ENCODE data around the gene FAM174B. TPM values are rescaled to one million over a fixed set of nuclear protein-coding genes. Genes with fewer than 3 reads are reported as not detected.

The FAM174B gene
- total RNA-seq, 1 donor from 2014 or later: 57.7 TPM

- peak; percentile 45 to 58 for ATAC-seq
- Histone ChIP-seq H3K4me1 (peaks cover 31% of the 10 kb centered on the region), H3K4me3 (no peak overlapping the region), H3K9me3 (no peaks in the 10 kb centered on the region), H3K36me3 (no peaks in the 10 kb centered on the region), H3K27ac (no peak overlapping the region), H3K27me3 (ENCODE audit: low read depth) (no peaks in the 10 kb centered on the region)
- intact Hi-C loops (cut with DNase I): no loop called here
- DNase-seq: no peak
- TF ChIP-seq CTCF (IDR thresholded peaks at IDR 0.05): no peak
Observed at GRCh38 chr15:92665100-92665555, 9.6 kb upstream of the FAM174B start.

- Histone ChIP-seq H3K4me1 (peaks cover 31% of the 10 kb centered on the region), H3K9me3 (no peaks in the 10 kb centered on the region), H3K27ac (no peak overlapping the region), H3K4me3 (no peak overlapping the region), H3K27me3 (ENCODE audit: low read depth) (no peaks in the 10 kb centered on the region), H3K36me3 (no peaks in the 10 kb centered on the region)
- DNase-seq: no peak
- ATAC-seq: no peak
- intact Hi-C loops (cut with DNase I): no loop called here
- TF ChIP-seq CTCF (IDR thresholded peaks at IDR 0.05): no peak
Observed at GRCh38 chr15:92664178-92664900, 8.8 kb upstream of the FAM174B start.

GRCh38 chr15:92663250-92663951 is 7.8 kb upstream of the FAM174B start:
- no peak for TF ChIP-seq CTCF (IDR thresholded peaks at IDR 0.05)
- Histone ChIP-seq H3K4me3 (no peak overlapping the region), H3K36me3 (no peaks in the 10 kb centered on the region), H3K4me1 (peaks cover 31% of the 10 kb centered on the region), H3K9me3 (no peaks in the 10 kb centered on the region), H3K27ac (no peak overlapping the region), H3K27me3 (ENCODE audit: low read depth) (no peaks in the 10 kb centered on the region)
- ATAC-seq: no peak
- intact Hi-C loops (cut with DNase I): no loop called here
- DNase-seq: no peak

- Histone ChIP-seq H3K27me3 (ENCODE audit: low read depth) (no peaks in the 10 kb centered on the region), H3K36me3 (no peaks in the 10 kb centered on the region), H3K4me3 (no peak overlapping the region), H3K9me3 (no peaks in the 10 kb centered on the region), H3K27ac (no peak overlapping the region), H3K4me1 (peaks cover 31% of the 10 kb centered on the region)
- TF ChIP-seq CTCF (IDR thresholded peaks at IDR 0.05): no peak
- intact Hi-C loops (cut with DNase I): no loop called here
- ATAC-seq (no peak), DNase-seq (no peak)
Observed at GRCh38 chr15:92662762-92663161, 7.2 kb upstream of the FAM174B start.

- intact Hi-C loops (cut with DNase I): no loop called here
- Histone ChIP-seq H3K27ac (no peak overlapping the region), H3K4me1 (peaks cover 23% of the 10 kb centered on the region), H3K4me3 (no peak overlapping the region), H3K27me3 (ENCODE audit: low read depth) (no peaks in the 10 kb centered on the region), H3K9me3 (no peaks in the 10 kb centered on the region), H3K36me3 (no peaks in the 10 kb centered on the region)
- no peak for TF ChIP-seq CTCF (IDR thresholded peaks at IDR 0.05)
- no peak for ATAC-seq
- DNase-seq: no peak
Observed at GRCh38 chr15:92661956-92662355, 6.4 kb upstream of the FAM174B start.

Measured in lower lobe of right lung (tissue), 2 donors.